ENCODE results near the gene ZNF776.

ZNF776 gene

DNA sequence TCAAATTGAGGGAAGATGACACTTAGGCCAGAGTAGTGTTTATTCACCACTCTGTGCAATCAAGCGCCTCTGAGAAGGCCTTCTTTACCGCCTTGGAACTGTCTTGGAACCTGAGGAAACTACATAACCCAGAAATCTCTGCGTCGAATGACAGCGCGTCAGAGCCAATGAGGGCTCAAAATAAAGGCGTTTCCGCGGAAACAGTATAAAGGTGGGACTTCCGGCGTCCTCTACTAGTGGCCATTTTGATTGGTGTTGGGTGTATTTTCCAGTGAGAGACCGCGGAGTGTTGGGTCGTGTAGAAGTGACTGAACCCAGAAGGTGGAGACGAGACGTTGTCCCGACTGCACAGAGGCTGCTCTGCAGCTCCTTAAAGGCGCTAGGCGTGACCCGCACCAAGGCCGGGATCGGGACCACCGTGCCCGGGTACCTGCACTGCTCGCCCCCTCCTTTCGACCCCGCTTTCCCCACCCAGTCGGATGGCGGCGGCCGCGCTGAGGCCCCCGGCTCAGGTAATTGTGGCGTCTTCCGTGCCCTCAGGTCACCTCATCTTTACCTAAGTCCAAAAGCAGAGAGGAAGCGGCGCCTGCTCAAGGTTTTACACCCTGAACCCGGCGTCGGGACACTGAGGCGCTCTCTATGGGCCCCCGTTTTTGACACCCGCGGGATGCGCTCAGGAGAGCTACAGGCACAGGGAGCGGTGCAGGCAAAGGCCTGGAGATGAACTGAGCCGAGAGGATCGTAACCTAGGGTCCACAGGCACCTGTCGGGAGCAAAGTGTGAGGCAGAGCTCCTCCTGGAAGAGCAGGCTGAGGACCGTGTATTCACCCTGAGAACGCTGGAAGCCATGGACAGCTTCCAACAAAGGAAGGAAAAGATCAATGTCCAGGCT, at the start of gene ZNF776:
Gene ZNF776, plus strand, starts transcription at position 236 of the 892 bp plus-strand sequence. Its CDS starts 244 bp downstream, at position 480.
- TF ChIP-seq, protein P1, sequence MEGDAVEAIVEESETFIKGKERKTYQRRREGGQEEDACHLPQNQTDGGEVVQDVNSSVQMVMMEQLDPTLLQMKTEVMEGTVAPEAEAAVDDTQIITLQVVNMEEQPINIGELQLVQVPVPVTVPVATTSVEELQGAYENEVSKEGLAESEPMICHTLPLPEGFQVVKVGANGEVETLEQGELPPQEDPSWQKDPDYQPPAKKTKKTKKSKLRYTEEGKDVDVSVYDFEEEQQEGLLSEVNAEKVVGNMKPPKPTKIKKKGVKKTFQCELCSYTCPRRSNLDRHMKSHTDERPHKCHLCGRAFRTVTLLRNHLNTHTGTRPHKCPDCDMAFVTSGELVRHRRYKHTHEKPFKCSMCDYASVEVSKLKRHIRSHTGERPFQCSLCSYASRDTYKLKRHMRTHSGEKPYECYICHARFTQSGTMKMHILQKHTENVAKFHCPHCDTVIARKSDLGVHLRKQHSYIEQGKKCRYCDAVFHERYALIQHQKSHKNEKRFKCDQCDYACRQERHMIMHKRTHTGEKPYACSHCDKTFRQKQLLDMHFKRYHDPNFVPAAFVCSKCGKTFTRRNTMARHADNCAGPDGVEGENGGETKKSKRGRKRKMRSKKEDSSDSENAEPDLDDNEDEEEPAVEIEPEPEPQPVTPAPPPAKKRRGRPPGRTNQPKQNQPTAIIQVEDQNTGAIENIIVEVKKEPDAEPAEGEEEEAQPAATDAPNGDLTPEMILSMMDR (IDR thresholded peaks at IDR 0.05; ENCODE audit: extremely low read depth, insufficient read depth, missing control alignments) = no peak
- peak; percentile 92 for DNase-seq (ENCODE audit: low spot score)
- in situ Hi-C loops (cut with MboI; ENCODE audit: low pct_unique_long_range_greater_than_20kb, low sequenced_read_pairs, unreplicated experiment) = no loop called here

DNA sequence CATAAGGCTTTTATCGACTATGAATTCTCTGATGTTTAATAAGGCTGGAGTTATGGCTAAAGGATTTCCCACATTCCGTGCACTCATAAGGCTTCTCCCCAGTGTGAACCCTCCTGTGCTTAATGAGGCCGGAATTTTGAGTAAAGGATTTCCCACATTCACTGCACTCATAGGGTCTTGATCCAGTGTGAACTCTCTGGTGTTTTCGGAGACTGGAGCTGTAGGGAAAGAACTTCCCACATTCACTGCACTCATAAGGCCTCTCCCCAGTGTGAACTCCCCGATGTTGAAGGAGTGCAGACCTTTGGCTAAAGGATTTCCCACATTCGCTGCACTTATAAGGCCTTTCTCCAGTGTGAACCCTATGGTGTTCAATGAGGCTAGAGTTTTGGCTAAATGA, 45.0 kb upstream of the ZNF776 start:
- TF ChIP-seq, protein P1 (IDR thresholded peaks at IDR 0.05; ENCODE audit: extremely low read depth, insufficient read depth, missing control alignments) = no peak
- in situ Hi-C loops (cut with MboI; ENCODE audit: low pct_unique_long_range_greater_than_20kb, low sequenced_read_pairs, unreplicated experiment) = no loop called here
- DNase-seq (ENCODE audit: low spot score) = no peak

DNA sequence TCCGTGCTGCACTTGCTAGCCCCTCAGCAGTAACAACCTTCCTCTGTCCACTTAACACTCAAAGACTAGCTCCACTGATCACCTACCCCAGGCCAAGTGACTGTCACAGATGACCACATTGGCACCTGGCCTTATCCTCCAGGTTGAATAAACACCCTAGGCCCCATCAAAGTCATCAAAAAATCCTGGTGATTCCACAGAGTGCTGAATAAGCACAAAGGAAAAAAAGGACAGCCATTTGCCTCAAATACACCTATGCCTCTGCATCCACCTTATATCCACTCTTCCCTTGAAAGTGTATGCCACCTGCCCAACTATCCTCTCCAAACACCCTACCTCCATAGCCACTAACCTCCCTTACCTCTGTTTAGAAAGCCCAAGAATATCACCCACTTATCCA, 40.3 kb upstream of the ZNF776 start:
- in situ Hi-C loops (cut with MboI; ENCODE audit: low pct_unique_long_range_greater_than_20kb, low sequenced_read_pairs, unreplicated experiment) = no loop called here
- DNase-seq (ENCODE audit: low spot score) = no peak
- TF ChIP-seq, protein P1 (IDR thresholded peaks at IDR 0.05; ENCODE audit: extremely low read depth, insufficient read depth, missing control alignments) = no peak

DNA sequence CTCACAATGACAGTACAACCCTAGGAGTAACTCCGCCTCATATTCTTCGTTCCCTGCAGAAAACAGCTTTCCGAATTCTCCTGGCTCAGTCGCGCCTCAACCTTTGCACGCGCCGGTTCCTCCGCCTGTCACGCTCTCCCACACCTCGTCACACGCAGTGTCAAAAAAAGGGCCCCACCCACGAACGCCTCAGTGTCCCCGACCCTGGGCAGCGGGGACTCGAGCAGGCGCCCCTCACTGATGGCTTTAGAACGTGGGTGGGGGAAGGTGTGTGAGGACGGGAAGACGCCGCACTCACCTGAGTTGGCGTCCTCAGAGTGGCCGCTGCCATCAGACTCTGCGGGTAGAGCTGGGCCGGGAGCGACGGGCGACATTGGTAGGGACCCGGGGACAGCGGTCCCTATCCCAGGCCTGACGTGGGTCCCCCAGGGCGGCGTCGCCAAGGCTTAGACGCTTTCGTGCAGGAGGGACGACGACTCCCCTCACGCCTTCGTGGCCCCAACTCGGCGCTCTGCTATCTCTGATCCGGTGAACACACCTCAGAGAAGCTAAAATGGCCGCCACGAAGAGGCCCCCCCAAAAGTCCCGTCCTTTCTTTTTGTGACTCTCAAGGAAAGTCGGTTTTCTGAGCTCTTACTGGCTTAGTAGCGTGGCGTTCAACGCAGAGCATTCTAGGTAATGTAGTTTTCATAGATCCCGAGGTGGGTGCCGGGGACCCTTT, 37.8 kb upstream of the ZNF776 start, which contains the start of gene ZNF154:
Gene ZNF154, minus strand, starts transcription at position 564 of the 721 bp plus-strand sequence. Its CDS starts 233 bp downstream, at position 331.
- peak; percentile 67 for DNase-seq (ENCODE audit: low spot score)
- in situ Hi-C loops (cut with MboI; ENCODE audit: low pct_unique_long_range_greater_than_20kb, low sequenced_read_pairs, unreplicated experiment) = no loop called here
- TF ChIP-seq, protein P1 (IDR thresholded peaks at IDR 0.05; ENCODE audit: extremely low read depth, insufficient read depth, missing control alignments) = no peak

DNA sequence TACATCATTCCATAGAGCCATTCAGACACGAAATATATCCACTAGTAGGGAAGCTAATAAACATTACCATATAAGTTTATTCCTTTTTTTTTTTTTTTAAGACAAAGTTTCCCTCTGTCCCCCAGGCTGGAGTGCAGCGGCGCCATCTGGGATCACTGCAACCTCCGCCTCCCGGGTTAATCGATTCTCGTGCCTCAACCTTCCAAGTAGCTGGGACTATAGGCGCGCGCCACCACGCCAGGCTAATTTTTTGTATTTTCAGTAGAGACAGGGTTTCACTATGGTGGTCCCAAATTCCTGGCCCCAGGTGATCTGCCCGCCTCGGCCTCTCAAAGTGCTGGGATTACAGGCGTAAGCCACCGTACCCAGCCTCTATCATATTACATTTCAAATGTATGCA, 37.0 kb upstream of the ZNF776 start:
- TF ChIP-seq, protein P1 (IDR thresholded peaks at IDR 0.05; ENCODE audit: extremely low read depth, insufficient read depth, missing control alignments) = no peak
- in situ Hi-C loops (cut with MboI; ENCODE audit: low pct_unique_long_range_greater_than_20kb, low sequenced_read_pairs, unreplicated experiment) = no loop called here
- DNase-seq (ENCODE audit: low spot score) = no peak

DNA sequence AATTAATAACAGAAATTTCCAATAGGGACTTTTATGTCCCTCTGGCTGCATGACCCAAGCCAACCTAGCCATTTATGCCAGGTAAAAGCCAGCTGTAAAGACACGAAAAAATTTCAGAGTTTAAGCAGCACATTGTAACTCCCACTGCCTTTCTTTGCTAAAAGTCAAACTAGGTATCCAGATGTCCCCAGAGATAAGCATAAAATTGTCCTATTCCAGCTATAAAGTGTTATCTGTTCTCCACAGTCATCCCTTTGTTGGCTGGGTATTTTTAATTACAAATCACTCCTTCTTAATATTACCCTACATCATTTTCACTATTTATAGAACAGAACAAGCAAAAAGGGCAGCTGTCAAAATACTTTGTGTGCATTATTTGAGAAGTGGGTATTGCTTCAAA, 34.4 kb upstream of the ZNF776 start:
- in situ Hi-C loops (cut with MboI; ENCODE audit: low pct_unique_long_range_greater_than_20kb, low sequenced_read_pairs, unreplicated experiment) = no loop called here
- TF ChIP-seq, protein P1 (IDR thresholded peaks at IDR 0.05; ENCODE audit: extremely low read depth, insufficient read depth, missing control alignments) = no peak
- no peak for DNase-seq (ENCODE audit: low spot score)

Measured in GM13977 (cell line).